Uterus (tissue), 2 donors: ENCODE measurements around the gene GASK1A.

ENCODE experiments used
- POLR2A ChIP-seq, 2 donors: fragments of 450-650 bp; IDR thresholded peaks; one replicate each; pipeline ENCODE4 v1.6.1; 2016; ENCODE audit warnings: antibody characterized with exemption in 2 of 2, mild to moderate bottlenecking in 1 of 2, moderate library complexity in 1 of 2
- TF ChIP-seq, protein P1 (sequence below), 4 experiments: fragments of 200-600 bp in 2 of 4; fragments of 450-650 bp in 2 of 4; sonication (generic) in 2 of 4; IDR thresholded peaks; one replicate each; pipeline ENCODE4 v1.5.1; 2016 to 2019; ENCODE audit warnings: antibody characterized with exemption in 4 of 4, mild to moderate bottlenecking in 2 of 4, moderate library complexity in 1 of 4

DNA sequence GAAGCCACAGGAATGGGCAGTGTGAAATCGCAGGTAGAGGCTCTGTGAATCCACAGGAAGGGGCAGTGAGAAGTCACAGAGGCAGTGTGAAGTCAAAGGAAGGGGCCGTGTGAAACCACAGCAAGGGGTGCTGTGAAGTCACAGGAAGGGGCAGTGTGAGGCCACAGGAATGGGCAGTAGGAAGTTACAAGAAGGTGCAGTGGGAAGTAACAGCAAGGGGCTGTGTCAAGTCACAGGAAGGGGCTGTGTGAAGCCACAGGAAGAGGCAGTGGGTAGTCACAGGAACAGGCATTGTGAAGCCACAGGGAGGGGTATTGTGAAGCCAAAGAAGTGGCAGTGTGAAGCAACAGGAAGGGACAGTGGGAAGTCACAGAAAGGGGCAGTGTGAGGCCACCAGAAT is 34.1 kb downstream of the GASK1A start:
- TF ChIP-seq, protein P1, sequence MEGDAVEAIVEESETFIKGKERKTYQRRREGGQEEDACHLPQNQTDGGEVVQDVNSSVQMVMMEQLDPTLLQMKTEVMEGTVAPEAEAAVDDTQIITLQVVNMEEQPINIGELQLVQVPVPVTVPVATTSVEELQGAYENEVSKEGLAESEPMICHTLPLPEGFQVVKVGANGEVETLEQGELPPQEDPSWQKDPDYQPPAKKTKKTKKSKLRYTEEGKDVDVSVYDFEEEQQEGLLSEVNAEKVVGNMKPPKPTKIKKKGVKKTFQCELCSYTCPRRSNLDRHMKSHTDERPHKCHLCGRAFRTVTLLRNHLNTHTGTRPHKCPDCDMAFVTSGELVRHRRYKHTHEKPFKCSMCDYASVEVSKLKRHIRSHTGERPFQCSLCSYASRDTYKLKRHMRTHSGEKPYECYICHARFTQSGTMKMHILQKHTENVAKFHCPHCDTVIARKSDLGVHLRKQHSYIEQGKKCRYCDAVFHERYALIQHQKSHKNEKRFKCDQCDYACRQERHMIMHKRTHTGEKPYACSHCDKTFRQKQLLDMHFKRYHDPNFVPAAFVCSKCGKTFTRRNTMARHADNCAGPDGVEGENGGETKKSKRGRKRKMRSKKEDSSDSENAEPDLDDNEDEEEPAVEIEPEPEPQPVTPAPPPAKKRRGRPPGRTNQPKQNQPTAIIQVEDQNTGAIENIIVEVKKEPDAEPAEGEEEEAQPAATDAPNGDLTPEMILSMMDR (IDR thresholded peaks at IDR 0.05) = no peak
- no peak for TF ChIP-seq POLR2A (IDR thresholded peaks at IDR 0.05)
